Calu3 (cell line): ENCODE measurements around the gene MED12L. TPM values are rescaled to one million over a fixed set of nuclear protein-coding genes. Genes with fewer than 3 reads are reported as not detected.
A peak's percentile ranks its signal among the peaks of the same experiment; 100 is the strongest.

Experiments
- BruUV-seq: library from RNA; stranded (reverse); fragments of 400-500 nt; replicated peaks from 2 replicates; lab custom pipeline; 2021; lab: Mats Ljungman, UMichigan
- CTCF ChIA-PET: fragments of 300-600 bp; sonication (Branson Sonifier 250); formaldehyde crosslinking; loops from one replicate; lab custom pipeline; 2022; ENCODE audit warnings: antibody characterized with exemption; lab: Charles Lee
- DNase-seq: peaks from one replicate; pipeline ENCODE4 v3.0.0; 2022
- H3K27ac Mint-ChIP-seq: one replicate; pipeline ENCODE4 v1.8.0; 2022; ENCODE audit warnings: mixed read lengths; ENCODE audit not compliant: unreplicated experiment
- H3K27me3 Mint-ChIP-seq: one replicate; pipeline ENCODE4 v1.8.0; 2022; ENCODE audit warnings: mixed read lengths; ENCODE audit not compliant: unreplicated experiment
- H3K36me3 Mint-ChIP-seq: one replicate; pipeline ENCODE4 v1.8.0; 2022; ENCODE audit warnings: mild to moderate bottlenecking, moderate library complexity, mixed read lengths; ENCODE audit not compliant: insufficient read depth, unreplicated experiment
- H3K4me1 Mint-ChIP-seq: one replicate; pipeline ENCODE4 v1.8.0; 2022; ENCODE audit warnings: mild to moderate bottlenecking, low read depth, mixed read lengths; ENCODE audit not compliant: unreplicated experiment
- H3K4me3 Mint-ChIP-seq: one replicate; pipeline ENCODE4 v1.8.0; 2022; ENCODE audit warnings: mild to moderate bottlenecking, low read depth, moderate library complexity, mixed read lengths; ENCODE audit not compliant: unreplicated experiment
- H3K9me3 Mint-ChIP-seq: one replicate; pipeline ENCODE4 v1.8.0; 2022; ENCODE audit warnings: low read depth, mixed read lengths; ENCODE audit not compliant: unreplicated experiment
- intact Hi-C: fragments of 100-400 bp; cut with micrococcal nuclease; formaldehyde crosslinking; loops from one replicate; pipeline ENCODE4 v1.10.0; 2022; ENCODE audit not compliant: unreplicated experiment
- total RNA-seq: library from RNA; stranded (reverse); gene quantifications from 2 replicates; pipeline ENCODE4 v1.2.3, GENCODE V29; 2022
- TF ChIP-seq, protein P1 (sequence below): fragments of 200-600 bp; IDR thresholded peaks from one replicate; pipeline ENCODE4 v1.8.0; 2022; ENCODE audit warnings: antibody characterized with exemption; ENCODE audit not compliant: unreplicated experiment

The MED12L gene
- total RNA-seq, 1 experiment from 2014 or later = 4.6 TPM

DNA sequence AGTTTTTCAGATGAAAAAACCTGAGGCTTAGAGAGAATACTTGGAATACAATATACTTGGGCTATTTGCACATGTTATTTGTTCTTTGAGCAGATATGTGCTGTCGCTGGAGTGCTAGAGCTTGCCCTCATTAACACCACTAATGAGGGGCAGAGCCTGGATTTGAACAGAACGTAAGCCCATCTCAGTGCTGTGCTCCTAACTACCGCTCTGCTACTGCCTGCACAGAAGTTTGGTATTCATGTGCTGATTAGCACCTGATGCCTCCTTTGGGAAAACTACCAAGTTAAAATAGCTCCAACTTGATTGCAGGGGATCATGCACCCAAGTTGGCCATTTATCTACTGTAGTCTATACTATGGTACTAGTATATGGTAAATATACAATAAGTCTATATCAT is 227.5 kb downstream of the MED12L start:
- Mint-ChIP-seq H3K4me3 (no peak overlapping the region), H3K27me3 (no peaks in the 10 kb centered on the region), H3K36me3 (no peaks in the 10 kb centered on the region), H3K4me1 (peaks cover 24% of the 10 kb centered on the region), H3K9me3 (no peaks in the 10 kb centered on the region), H3K27ac (no peak overlapping the region)
- TF ChIP-seq, protein P1, sequence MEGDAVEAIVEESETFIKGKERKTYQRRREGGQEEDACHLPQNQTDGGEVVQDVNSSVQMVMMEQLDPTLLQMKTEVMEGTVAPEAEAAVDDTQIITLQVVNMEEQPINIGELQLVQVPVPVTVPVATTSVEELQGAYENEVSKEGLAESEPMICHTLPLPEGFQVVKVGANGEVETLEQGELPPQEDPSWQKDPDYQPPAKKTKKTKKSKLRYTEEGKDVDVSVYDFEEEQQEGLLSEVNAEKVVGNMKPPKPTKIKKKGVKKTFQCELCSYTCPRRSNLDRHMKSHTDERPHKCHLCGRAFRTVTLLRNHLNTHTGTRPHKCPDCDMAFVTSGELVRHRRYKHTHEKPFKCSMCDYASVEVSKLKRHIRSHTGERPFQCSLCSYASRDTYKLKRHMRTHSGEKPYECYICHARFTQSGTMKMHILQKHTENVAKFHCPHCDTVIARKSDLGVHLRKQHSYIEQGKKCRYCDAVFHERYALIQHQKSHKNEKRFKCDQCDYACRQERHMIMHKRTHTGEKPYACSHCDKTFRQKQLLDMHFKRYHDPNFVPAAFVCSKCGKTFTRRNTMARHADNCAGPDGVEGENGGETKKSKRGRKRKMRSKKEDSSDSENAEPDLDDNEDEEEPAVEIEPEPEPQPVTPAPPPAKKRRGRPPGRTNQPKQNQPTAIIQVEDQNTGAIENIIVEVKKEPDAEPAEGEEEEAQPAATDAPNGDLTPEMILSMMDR = no peak
- no peak for DNase-seq
- BruUV-seq = no TSS peak
- CTCF ChIA-PET = no interaction called here
- intact Hi-C loops = no loop called here

DNA sequence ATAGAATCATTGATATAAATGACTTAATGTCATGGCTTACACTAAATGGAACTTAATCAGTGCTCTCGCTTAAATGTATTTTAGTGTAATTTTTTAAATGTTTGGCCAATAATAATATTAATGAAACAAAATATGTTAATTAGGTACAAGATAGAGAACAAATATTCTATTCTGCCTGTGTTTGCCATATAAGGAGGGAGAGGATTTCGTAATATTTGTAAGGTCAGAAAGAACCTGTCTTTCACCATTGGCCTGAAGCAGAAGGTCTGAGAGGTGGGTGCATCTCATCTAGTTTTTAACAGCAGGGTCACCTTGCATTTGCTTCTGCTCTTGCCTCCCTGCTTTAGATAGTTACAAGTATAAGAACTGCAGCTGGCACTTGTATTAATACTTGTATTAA is 228.7 kb downstream of the MED12L start:
- no peaks in the 10 kb centered on the region for H3K9me3 Mint-ChIP-seq

DNA sequence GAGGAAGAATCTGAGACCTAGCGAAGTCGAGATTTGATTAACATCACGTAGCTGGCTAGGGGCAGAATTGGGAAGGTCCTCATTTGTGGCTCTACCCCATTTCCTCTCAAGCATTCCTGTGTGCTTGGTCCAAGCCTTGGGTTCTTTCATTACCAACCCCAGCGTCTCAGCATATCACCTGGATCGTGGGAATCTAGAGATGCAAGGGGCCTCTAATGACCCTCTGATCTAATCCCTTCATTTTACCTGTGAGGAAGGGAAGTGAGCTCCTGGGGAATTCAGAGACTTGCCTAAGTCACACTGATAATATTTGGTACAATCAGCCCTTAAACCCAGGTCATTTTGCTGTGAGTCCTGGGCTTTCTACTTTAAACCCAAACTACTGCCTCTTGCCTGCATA is 229.1 kb downstream of the MED12L start:
- Mint-ChIP-seq H3K4me1 (peaks cover 30% of the 10 kb centered on the region), H3K36me3 (no peaks in the 10 kb centered on the region), H3K27me3 (no peaks in the 10 kb centered on the region), H3K4me3 (no peak overlapping the region), H3K9me3 (no peaks in the 10 kb centered on the region), H3K27ac (peak overlapping the region; percentile 71)
- intact Hi-C loops = no loop called here
- DNase-seq = no peak
- no TSS peak for BruUV-seq
- CTCF ChIA-PET = no interaction called here
- TF ChIP-seq, protein P1 = no peak

More for the DNA sequence above, 228.7 kb downstream of the MED12L start:
- CTCF ChIA-PET = interaction anchor here (0.9 kb wide), 1 partner anchor 9 kb away, joined by 4 read pairs; no protein-coding TSS in a partner anchor
- no TSS peak for BruUV-seq
- Mint-ChIP-seq H3K36me3 (no peaks in the 10 kb centered on the region), H3K27ac (no peak overlapping the region), H3K4me3 (no peak overlapping the region), H3K27me3 (no peaks in the 10 kb centered on the region), H3K4me1 (peaks cover 30% of the 10 kb centered on the region)
- DNase-seq = no peak
- intact Hi-C loops = no loop called here
- TF ChIP-seq, protein P1 = no peak

DNA sequence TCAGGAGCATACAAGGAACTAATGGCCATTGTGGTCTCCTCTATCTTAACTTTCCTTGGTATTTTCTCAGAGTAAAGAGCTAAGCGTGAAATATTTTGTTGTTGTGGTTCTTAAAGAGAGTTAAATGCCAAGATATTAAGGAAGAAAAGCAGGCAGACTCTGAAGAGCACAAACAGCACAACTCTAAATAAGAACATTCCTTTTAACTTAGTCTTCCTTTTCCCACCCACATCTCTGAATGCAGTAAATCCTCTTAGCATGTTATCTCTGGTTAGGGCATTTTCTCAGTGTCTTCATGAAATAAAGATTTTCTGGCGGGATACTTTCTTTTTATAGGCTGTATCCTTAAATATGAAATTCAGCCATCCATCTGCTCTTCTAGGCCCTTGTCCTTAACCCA is 229.7 kb downstream of the MED12L start:
- BruUV-seq = no TSS peak
- Mint-ChIP-seq H3K36me3 (no peaks in the 10 kb centered on the region), H3K4me3 (no peak overlapping the region), H3K9me3 (no peaks in the 10 kb centered on the region), H3K4me1 (peaks cover 30% of the 10 kb centered on the region), H3K27ac (peak overlapping the region; percentile 71), H3K27me3 (no peaks in the 10 kb centered on the region)
- DNase-seq = no peak
- CTCF ChIA-PET = no interaction called here
- intact Hi-C loops = no loop called here
- TF ChIP-seq, protein P1 = no peak
